Activated naive CD4-positive, alpha-beta T cell treated with anti-CD3 and anti-CD28 coated beads, Interleukin-2, amount 10 ng/mL, durations not matched to agents 7 days and 5 days (primary cell): Measurements from ENCODE around the gene DDX24.
"Not testable (repeated sequence)": the region's sequence is repeated elsewhere in the genome, so short reads cannot be mapped to it uniquely, and the experiment has no call there.

Experiments
- CTCF ChIA-PET: fragments of 350-600 bp; sonication (Branson Sonifier 250); formaldehyde crosslinking; loops from one replicate; lab custom pipeline; 2021; ENCODE audit warnings: antibody characterized with exemption; lab: Charles Lee
- DNase-seq: peaks from one replicate; pipeline ENCODE4 v3.0.0-alpha.2; 2020
- H3K27ac Mint-ChIP-seq: one replicate; pipeline ENCODE4 v1.8.0; 2021; ENCODE audit warnings: mild to moderate bottlenecking, moderate library complexity, mixed read lengths
- H3K27me3 Mint-ChIP-seq: one replicate; pipeline ENCODE4 v1.8.0; 2021; ENCODE audit warnings: mild to moderate bottlenecking, mixed read lengths
- H3K36me3 Mint-ChIP-seq: one replicate; pipeline ENCODE4 v1.8.0; 2021; ENCODE audit warnings: mixed read lengths
- H3K4me1 Mint-ChIP-seq: one replicate; pipeline ENCODE4 v1.8.0; 2021; ENCODE audit warnings: mixed read lengths
- H3K4me3 Mint-ChIP-seq: one replicate; pipeline ENCODE4 v1.8.0; 2021; ENCODE audit warnings: mild to moderate bottlenecking, moderate library complexity, mixed read lengths
- H3K9me3 Mint-ChIP-seq: one replicate; pipeline ENCODE4 v1.8.0; 2021; ENCODE audit warnings: mixed read lengths

The DDX24 gene

GRCh38 chr14:94088516-94088915 lies 7.5 kb upstream of the DDX24 start:
- no peak overlapping the region for H3K4me3 Mint-ChIP-seq
- peaks cover 8% of the 10 kb centered on the region for H3K36me3 Mint-ChIP-seq
- H3K27ac Mint-ChIP-seq: no peak overlapping the region
- H3K4me1 Mint-ChIP-seq: no peaks in the 10 kb centered on the region
- H3K27me3 Mint-ChIP-seq: no peaks in the 10 kb centered on the region
- DNase-seq: no peak
- peaks cover 2% of the 10 kb centered on the region for H3K9me3 Mint-ChIP-seq
- CTCF ChIA-PET: no interaction called here

DNA sequence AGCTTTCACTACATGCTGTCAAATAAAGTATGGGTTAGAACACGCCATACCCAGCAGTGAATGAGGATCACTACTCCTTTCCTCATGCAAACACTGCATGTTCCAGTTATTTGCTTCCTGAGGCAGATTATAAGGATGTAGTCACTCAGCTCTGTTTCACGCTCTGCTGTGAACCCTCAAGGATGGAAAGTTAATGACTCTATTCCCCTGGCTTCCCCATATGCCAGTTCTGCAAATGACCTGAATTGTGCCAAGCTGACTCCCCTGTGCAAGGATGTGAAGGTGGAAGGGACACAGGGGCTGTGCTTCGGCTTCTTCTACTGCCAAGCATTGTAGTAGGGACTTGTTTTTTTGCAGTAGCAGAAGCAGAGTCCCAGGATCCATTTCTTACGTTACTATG lies 6.9 kb upstream of the DDX24 start:
- no peak overlapping the region for H3K4me3 Mint-ChIP-seq

DNA sequence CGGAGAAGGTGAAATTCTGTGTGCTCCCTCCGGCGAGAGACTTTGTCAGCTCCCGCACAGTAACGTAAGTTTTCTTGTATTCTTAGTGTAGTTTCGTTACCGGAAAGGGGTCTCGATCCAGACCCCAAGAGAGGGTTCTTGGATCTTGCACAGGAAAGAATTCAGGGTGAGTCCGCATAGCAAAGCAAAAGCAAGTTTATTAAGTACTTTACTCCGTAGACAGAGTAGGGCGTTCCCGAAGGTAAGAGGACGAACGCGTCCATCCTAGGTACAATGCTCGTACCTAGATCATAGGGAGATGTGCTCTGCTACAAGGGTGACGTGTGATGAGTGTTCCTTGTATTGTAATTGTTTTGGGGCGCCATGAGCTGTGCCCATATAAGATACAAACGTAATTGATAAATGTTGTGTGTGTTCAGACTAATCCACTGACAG lies 401 bp upstream of the DDX24 start:
- H3K4me1 Mint-ChIP-seq: peaks cover 59% of the 10 kb centered on the region
- peaks cover 2% of the 10 kb centered on the region for H3K9me3 Mint-ChIP-seq
- no peaks in the 10 kb centered on the region for H3K27me3 Mint-ChIP-seq
- H3K4me3 Mint-ChIP-seq: peak overlapping the region; percentile 97
- H3K27ac Mint-ChIP-seq: peak overlapping the region; percentile 100
- CTCF ChIA-PET: interaction anchor here (0.6 to 2.2 kb wide), 9 partner anchors 29 to 1089 kb away, joined by 3 to 8 read pairs (median 4); partner anchors contain the start of gene IFI27L2
- DNase-seq: no peak
- H3K36me3 Mint-ChIP-seq: peaks cover 52% of the 10 kb centered on the region

More for the DNA sequence above, 6.9 kb upstream of the DDX24 start:
- DNase-seq: no peak
- H3K9me3 Mint-ChIP-seq: peaks cover 2% of the 10 kb centered on the region
- CTCF ChIA-PET: no interaction called here
- peaks cover 5% of the 10 kb centered on the region for H3K4me1 Mint-ChIP-seq
- H3K27me3 Mint-ChIP-seq: no peaks in the 10 kb centered on the region
- H3K27ac Mint-ChIP-seq: no peak overlapping the region
- peaks cover 12% of the 10 kb centered on the region for H3K36me3 Mint-ChIP-seq

DNA sequence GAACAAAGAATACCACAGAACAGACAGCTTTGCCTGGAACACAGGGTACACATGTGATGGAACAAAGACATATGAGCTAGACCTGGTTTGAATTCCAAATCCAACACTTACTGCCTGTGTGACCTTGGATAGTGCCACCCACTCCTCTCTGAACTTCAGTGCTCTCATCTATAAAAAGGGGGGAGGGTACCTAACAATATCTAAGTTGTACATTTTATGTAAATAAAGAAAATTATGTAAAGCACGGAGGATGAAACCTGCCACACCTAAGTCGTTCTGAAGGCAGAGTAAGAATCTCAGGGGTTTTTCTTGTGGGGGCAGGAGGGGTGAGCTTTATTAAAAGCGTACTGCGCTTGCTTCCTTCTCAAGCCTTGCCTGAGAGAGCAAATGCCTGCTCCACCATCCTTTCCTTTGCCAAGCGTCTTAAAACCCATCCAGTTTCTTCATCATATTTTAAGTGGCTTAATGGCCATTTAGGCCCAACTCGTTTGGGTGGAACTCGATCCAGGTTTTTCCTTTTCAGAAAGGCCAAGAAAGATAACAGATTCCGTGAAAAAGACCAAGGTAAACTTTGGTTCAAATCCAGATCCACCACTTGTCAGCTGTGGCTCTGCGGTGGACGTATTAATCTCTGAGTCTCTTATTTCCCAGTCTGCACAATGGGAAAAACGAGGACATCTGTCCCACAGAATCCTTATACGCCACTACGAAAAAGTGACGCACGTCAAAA lies 946 bp downstream of the DDX24 start:
- peak overlapping the region; percentile 97 for H3K4me3 Mint-ChIP-seq
- CTCF ChIA-PET: interaction anchor here (0.8 to 2.2 kb wide), 5 partner anchors 14 to 140 kb away, joined by 3 to 10 read pairs (median 8); no protein-coding TSS in a partner anchor
- peaks cover 60% of the 10 kb centered on the region for H3K36me3 Mint-ChIP-seq
- peaks cover 7% of the 10 kb centered on the region for H3K9me3 Mint-ChIP-seq
- peaks cover 70% of the 10 kb centered on the region for H3K4me1 Mint-ChIP-seq
- peak overlapping the region; percentile 100 for H3K27ac Mint-ChIP-seq
- H3K27me3 Mint-ChIP-seq: no peaks in the 10 kb centered on the region
- no peak for DNase-seq

- H3K4me1 Mint-ChIP-seq: peaks cover 68% of the 10 kb centered on the region
- CTCF ChIA-PET: interaction anchor here (2.0 kb wide), 1 partner anchor 21 kb away, joined by 5 read pairs; no protein-coding TSS in a partner anchor
- peaks cover 71% of the 10 kb centered on the region for H3K36me3 Mint-ChIP-seq
- peaks cover 15% of the 10 kb centered on the region for H3K9me3 Mint-ChIP-seq
- H3K27me3 Mint-ChIP-seq: no peaks in the 10 kb centered on the region
- H3K4me3 Mint-ChIP-seq: peak overlapping the region; percentile 97
- H3K27ac Mint-ChIP-seq: no peak overlapping the region
- no peak for DNase-seq
These were observed 3.2 kb downstream of the DDX24 start for GRCh38 chr14:94077823-94078222.

DNA sequence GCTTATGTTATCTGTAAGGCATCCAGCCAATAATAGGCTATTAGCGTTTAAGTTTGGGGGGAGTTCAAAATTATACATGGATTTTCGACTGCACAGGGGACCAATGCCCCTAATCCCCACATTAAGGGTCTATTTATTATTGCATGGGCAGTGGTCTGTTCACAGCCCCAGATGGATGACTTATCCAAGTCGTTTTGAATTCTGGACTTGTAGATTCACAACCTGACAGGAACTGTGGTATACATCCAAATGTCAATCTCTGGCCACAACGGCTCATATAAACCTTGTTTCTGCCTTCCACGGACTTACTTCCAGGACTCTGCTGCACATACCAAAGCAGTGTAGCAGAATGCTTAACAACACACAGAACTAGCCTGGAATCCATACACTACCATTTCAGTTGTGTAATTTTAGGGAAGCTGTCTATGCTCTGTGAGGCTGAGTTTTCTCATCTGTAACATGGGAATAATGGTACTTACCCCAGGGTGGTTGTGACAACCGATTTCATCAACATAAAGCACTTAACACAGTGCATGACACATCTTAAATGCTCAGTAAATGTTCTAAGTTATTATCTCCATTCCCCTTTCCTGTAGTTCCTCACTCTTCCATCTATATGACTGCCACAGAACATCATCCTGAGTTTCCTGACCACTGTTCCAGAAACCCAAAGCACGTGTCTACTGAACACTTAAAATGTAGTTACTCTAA lies 3.7 kb downstream of the DDX24 start:
- CTCF ChIA-PET: interaction anchor here (2.0 kb wide), 1 partner anchor 20 kb away, joined by 5 read pairs; no protein-coding TSS in a partner anchor
- peak overlapping the region; percentile 33 for H3K4me3 Mint-ChIP-seq
- H3K27me3 Mint-ChIP-seq: no peaks in the 10 kb centered on the region
- no peak overlapping the region for H3K27ac Mint-ChIP-seq
- H3K9me3 Mint-ChIP-seq: peaks cover 17% of the 10 kb centered on the region
- DNase-seq: no peak
- H3K36me3 Mint-ChIP-seq: peaks cover 72% of the 10 kb centered on the region
- H3K4me1 Mint-ChIP-seq: peaks cover 64% of the 10 kb centered on the region

- CTCF ChIA-PET: no interaction called here
- H3K27ac Mint-ChIP-seq: no peak overlapping the region
- peaks cover 58% of the 10 kb centered on the region for H3K4me1 Mint-ChIP-seq
- no peaks in the 10 kb centered on the region for H3K27me3 Mint-ChIP-seq
- no peak for DNase-seq
- H3K4me3 Mint-ChIP-seq: no peak overlapping the region
- peaks cover 36% of the 10 kb centered on the region for H3K9me3 Mint-ChIP-seq
- H3K36me3 Mint-ChIP-seq: peaks cover 84% of the 10 kb centered on the region
These were observed 6.0 kb downstream of the DDX24 start for GRCh38 chr14:94075008-94075407.

DNA sequence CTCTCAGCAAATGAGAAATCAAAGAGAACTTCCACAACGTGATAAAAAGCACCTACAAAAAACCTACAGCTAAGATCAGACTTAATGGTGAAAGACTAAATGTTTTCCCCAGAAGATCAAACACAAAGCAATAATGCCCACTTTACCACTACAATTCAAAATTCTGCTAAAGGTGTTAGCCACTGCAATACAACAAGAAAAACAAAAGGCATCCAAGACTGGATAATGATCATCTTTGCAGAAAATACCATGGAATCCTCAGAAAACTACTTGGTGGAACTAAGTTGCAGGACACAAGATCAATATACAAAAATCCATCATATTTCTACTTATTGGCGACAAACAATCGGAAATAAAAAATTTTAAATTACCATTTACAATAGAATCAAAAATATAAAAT lies 6.5 kb downstream of the DDX24 start:
- H3K4me3 Mint-ChIP-seq: no peak overlapping the region
- peaks cover 41% of the 10 kb centered on the region for H3K9me3 Mint-ChIP-seq
- H3K36me3 Mint-ChIP-seq: peaks cover 85% of the 10 kb centered on the region
- H3K4me1 Mint-ChIP-seq: peaks cover 55% of the 10 kb centered on the region
- DNase-seq: no peak
- no peaks in the 10 kb centered on the region for H3K27me3 Mint-ChIP-seq
- CTCF ChIA-PET: no interaction called here
- H3K27ac Mint-ChIP-seq: no peak overlapping the region

GRCh38 chr14:94072076-94072475 lies 8.9 kb downstream of the DDX24 start:
- Mint-ChIP-seq H3K36me3 (peaks cover 88% of the 10 kb centered on the region), H3K4me1 (peaks cover 50% of the 10 kb centered on the region), H3K9me3 (peaks cover 64% of the 10 kb centered on the region)
- H3K27ac Mint-ChIP-seq, H3K27me3 Mint-ChIP-seq, DNase-seq, CTCF ChIA-PET, H3K4me3 Mint-ChIP-seq: not testable (repeated sequence)

DNA sequence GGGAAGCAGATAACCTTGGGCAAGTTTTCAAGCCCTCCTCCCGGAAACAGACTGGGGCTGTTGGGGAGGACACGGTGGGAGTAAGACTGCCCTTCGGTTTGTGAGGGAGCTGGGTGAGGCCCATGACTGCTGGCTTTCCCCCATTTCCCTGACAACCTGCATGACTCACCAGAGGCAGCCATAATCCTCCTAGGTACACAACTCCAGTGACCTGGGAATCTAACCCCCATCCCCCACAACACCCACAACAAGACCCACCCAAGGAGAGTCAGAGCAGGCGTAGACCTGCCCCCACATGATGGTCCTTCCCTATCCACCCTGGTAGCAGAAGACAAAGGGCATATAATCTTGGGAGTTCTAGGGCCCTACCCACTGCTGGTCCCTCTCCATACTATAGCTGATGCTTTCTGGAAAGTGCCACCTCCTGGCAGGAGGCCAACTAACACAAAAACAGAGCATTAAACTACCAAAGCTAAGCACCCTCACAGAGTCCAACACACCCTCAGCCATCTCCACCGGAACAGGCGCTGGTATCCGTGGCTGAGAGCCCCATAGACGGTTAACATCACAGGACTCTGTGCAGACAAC lies 14.8 kb downstream of the DDX24 start:
- Mint-ChIP-seq H3K27me3 (no peaks in the 10 kb centered on the region), H3K27ac (peak overlapping the region; percentile 21), H3K9me3 (peaks cover 44% of the 10 kb centered on the region), H3K4me1 (peaks cover 41% of the 10 kb centered on the region), H3K4me3 (no peak overlapping the region), H3K36me3 (peaks cover 80% of the 10 kb centered on the region)
- DNase-seq: no peak
- CTCF ChIA-PET: interaction anchor here (1.1 to 2.7 kb wide), 2 partner anchors 13 to 30 kb away, joined by 3 to 8 read pairs; no protein-coding TSS in a partner anchor

DNA sequence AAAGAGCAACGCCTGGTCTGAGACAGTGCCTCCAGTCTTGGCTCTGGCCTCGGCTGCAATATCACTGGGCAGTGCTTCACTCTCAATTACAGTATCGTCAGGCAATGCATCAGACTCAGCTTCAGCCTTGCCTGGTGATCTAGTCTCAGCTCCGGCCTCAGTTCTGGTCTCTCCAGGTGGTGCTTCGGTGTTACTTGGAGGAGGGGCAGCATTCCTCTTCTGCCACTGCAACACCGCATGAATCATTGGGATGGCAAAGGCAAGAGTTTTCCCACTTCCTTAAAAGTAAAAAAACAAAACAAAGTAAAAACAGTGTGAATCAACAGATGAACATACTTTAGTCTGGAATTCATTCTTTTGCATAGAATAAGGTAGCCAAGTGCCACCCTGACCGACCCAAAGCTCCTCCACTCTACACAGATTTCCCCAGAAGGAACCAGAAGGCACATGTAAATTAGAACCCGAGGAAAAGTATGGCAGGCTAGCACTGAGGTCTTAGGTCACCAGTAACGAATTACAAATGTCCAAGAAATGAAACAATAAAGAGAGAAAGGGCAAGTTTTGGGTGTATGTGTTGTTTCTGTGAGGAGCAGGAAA lies 18.6 kb downstream of the DDX24 start:
- no peak for DNase-seq
- no peak overlapping the region for H3K4me3 Mint-ChIP-seq
- H3K36me3 Mint-ChIP-seq: peaks cover 78% of the 10 kb centered on the region
- CTCF ChIA-PET: interaction anchor here (1.5 kb wide), 1 partner anchor 123 kb away, joined by 4 read pairs; no protein-coding TSS in a partner anchor
- H3K27me3 Mint-ChIP-seq: no peaks in the 10 kb centered on the region
- no peak overlapping the region for H3K27ac Mint-ChIP-seq
- peaks cover 7% of the 10 kb centered on the region for H3K9me3 Mint-ChIP-seq
- H3K4me1 Mint-ChIP-seq: peaks cover 34% of the 10 kb centered on the region

DNA sequence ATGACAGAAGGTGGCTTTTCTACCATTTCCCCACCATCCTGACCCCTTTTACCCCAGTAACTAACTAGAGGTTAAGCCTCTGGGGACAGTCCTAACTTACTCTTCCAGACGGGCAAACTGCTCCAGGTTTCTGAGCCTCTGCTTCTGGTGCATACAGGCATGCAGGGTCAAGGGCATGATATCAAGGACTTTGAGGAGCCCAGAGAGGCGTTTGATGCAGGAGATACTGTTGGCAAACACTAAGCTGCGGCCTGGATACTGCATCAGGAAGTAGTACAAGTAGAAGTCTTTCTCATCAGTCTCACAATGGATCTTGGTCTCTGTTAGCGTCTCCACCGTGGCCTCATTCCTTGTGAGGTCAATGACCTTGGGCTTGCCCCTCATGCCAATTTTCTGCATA lies 21.0 kb downstream of the DDX24 start:
- Mint-ChIP-seq H3K9me3 (no peaks in the 10 kb centered on the region), H3K27me3 (no peaks in the 10 kb centered on the region), H3K4me1 (peaks cover 41% of the 10 kb centered on the region), H3K36me3 (peaks cover 78% of the 10 kb centered on the region), H3K4me3 (no peak overlapping the region), H3K27ac (no peak overlapping the region)
- no peak for DNase-seq
- CTCF ChIA-PET: no interaction called here

DNA sequence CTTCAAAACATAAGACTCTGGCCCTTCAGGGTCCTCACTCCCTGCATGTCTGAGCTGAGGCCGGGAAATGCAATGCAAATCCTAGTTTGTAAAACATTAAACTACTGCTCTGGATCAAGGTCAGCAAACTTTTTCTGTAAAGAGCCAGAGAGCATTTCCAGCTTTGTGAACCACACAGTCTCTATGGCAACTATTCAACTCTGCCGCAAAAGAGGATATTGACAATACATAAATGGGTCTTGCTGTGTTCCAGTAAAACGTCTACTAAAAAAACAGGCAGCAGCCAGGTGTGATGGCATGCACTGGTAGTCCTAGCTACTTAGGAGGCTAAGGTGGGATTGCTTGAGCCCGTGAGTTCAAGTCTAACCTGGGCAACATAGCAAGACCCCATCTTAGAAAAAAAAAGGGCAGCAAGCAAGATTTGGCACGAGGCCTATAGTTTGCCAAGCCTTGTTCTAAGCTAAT lies 22.3 kb downstream of the DDX24 start:
- Mint-ChIP-seq H3K36me3 (peaks cover 87% of the 10 kb centered on the region), H3K27me3 (no peaks in the 10 kb centered on the region), H3K27ac (peak overlapping the region; percentile 29), H3K4me1 (peaks cover 50% of the 10 kb centered on the region), H3K4me3 (no peak overlapping the region), H3K9me3 (no peaks in the 10 kb centered on the region)
- no peak for DNase-seq
- CTCF ChIA-PET: interaction anchor here (0.6 to 3.7 kb wide), 4 partner anchors 22 to 1484 kb away, joined by 3 to 24 read pairs (median 5); no protein-coding TSS in a partner anchor
